ENCODE measurements around the gene FOXE3. TPM values are rescaled to one million over a fixed set of nuclear protein-coding genes. Genes with fewer than 3 reads are reported as not detected.

Gene FOXE3
- total and polyA plus RNA-seq, 9 of the 15 experiments (the other 6 are each of a cell fraction or from before 2014, with no cell fraction given) = not detected

DNA sequence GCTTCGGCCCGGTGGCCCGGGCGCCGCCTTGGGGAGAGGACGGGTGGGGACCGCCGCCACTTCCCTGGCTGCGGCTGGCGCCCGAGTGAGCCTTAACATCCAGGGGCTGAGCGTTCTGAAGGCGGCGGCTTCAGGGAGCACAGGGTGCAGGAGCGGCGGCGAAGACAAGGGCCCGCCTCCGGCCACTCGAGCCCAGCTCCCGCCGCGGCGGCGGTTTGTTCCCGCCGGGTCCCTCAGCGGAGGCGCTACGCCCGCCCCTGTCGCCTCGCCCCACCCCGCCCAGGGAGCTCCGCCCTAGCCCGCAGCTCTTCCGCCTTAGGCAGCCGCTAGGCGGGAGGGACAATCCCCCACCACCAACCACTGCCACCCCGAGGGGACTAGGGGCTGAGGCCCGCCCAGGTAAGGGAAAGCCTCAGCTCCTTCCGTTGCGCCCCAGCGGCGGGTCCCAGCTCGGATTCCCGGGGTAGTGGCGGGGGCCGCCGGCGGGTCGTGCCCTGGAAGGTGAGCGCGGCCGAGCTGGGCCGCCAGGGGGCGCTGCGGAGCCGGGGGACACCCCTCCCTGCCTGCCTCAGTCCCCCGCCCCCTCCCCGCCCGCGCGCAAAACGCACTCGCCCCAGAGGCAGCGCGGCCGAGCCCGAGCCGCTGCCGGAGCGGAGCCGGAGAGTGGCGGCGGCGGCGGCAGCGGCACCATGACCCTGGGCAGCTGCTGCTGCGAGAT, 21.5 kb downstream of the FOXE3 start, which contains the start of gene FOXD2 (continued):
- TF ChIP-seq, protein P1, sequence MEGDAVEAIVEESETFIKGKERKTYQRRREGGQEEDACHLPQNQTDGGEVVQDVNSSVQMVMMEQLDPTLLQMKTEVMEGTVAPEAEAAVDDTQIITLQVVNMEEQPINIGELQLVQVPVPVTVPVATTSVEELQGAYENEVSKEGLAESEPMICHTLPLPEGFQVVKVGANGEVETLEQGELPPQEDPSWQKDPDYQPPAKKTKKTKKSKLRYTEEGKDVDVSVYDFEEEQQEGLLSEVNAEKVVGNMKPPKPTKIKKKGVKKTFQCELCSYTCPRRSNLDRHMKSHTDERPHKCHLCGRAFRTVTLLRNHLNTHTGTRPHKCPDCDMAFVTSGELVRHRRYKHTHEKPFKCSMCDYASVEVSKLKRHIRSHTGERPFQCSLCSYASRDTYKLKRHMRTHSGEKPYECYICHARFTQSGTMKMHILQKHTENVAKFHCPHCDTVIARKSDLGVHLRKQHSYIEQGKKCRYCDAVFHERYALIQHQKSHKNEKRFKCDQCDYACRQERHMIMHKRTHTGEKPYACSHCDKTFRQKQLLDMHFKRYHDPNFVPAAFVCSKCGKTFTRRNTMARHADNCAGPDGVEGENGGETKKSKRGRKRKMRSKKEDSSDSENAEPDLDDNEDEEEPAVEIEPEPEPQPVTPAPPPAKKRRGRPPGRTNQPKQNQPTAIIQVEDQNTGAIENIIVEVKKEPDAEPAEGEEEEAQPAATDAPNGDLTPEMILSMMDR (IDR thresholded peaks at IDR 0.05 in 2 of 3, conservative IDR thresholded peaks at IDR 0.05 in 1 of 3; ENCODE audit: insufficient read depth in 2 of 3, low read depth in 1 of 3, low read length in 3 of 3) = peak; percentile 91 to 94 (median 92)
- TF ChIP-seq, protein P2, sequence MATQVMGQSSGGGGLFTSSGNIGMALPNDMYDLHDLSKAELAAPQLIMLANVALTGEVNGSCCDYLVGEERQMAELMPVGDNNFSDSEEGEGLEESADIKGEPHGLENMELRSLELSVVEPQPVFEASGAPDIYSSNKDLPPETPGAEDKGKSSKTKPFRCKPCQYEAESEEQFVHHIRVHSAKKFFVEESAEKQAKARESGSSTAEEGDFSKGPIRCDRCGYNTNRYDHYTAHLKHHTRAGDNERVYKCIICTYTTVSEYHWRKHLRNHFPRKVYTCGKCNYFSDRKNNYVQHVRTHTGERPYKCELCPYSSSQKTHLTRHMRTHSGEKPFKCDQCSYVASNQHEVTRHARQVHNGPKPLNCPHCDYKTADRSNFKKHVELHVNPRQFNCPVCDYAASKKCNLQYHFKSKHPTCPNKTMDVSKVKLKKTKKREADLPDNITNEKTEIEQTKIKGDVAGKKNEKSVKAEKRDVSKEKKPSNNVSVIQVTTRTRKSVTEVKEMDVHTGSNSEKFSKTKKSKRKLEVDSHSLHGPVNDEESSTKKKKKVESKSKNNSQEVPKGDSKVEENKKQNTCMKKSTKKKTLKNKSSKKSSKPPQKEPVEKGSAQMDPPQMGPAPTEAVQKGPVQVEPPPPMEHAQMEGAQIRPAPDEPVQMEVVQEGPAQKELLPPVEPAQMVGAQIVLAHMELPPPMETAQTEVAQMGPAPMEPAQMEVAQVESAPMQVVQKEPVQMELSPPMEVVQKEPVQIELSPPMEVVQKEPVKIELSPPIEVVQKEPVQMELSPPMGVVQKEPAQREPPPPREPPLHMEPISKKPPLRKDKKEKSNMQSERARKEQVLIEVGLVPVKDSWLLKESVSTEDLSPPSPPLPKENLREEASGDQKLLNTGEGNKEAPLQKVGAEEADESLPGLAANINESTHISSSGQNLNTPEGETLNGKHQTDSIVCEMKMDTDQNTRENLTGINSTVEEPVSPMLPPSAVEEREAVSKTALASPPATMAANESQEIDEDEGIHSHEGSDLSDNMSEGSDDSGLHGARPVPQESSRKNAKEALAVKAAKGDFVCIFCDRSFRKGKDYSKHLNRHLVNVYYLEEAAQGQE (IDR thresholded peaks at IDR 0.05; ENCODE audit: borderline replicate concordance) = peak; percentile 38; the same call in 1 of the 2 replicates
- TF ChIP-seq, protein P2 (CRISPR knock-in tag; IDR thresholded peaks at IDR 0.05; ENCODE audit: low read depth) = no peak
- TF ChIP-seq BMI1 (IDR thresholded peaks at IDR 0.05; ENCODE audit: low read length) = no peak
- TF ChIP-seq CXXC5 (CRISPR knock-in tag; IDR thresholded peaks at IDR 0.05) = peak; percentile 82
- TF ChIP-seq SRF (CRISPR knock-in tag; IDR thresholded peaks at IDR 0.05) = peak in 1 of 2 experiments; percentile 70; a peak in 2 of 4 replicates
- TF ChIP-seq, protein P3, sequence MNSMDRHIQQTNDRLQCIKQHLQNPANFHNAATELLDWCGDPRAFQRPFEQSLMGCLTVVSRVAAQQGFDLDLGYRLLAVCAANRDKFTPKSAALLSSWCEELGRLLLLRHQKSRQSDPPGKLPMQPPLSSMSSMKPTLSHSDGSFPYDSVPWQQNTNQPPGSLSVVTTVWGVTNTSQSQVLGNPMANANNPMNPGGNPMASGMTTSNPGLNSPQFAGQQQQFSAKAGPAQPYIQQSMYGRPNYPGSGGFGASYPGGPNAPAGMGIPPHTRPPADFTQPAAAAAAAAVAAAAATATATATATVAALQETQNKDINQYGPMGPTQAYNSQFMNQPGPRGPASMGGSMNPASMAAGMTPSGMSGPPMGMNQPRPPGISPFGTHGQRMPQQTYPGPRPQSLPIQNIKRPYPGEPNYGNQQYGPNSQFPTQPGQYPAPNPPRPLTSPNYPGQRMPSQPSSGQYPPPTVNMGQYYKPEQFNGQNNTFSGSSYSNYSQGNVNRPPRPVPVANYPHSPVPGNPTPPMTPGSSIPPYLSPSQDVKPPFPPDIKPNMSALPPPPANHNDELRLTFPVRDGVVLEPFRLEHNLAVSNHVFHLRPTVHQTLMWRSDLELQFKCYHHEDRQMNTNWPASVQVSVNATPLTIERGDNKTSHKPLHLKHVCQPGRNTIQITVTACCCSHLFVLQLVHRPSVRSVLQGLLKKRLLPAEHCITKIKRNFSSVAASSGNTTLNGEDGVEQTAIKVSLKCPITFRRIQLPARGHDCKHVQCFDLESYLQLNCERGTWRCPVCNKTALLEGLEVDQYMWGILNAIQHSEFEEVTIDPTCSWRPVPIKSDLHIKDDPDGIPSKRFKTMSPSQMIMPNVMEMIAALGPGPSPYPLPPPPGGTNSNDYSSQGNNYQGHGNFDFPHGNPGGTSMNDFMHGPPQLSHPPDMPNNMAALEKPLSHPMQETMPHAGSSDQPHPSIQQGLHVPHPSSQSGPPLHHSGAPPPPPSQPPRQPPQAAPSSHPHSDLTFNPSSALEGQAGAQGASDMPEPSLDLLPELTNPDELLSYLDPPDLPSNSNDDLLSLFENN (IDR thresholded peaks at IDR 0.05; ENCODE audit: low read depth in 2 of 2, low read length in 2 of 2) = 0 out of 4 replicates have a peak, but pooled peaks of 1 of the 2 experiments have one; percentile 10
- no peak for TF ChIP-seq ZNF239 (CRISPR knock-in tag; IDR thresholded peaks at IDR 0.05)
- TF ChIP-seq, protein P4, sequence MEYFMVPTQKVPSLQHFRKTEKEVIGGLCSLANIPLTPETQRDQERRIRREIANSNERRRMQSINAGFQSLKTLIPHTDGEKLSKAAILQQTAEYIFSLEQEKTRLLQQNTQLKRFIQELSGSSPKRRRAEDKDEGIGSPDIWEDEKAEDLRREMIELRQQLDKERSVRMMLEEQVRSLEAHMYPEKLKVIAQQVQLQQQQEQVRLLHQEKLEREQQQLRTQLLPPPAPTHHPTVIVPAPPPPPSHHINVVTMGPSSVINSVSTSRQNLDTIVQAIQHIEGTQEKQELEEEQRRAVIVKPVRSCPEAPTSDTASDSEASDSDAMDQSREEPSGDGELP (CRISPR knock-in tag; IDR thresholded peaks at IDR 0.05; ENCODE audit: borderline replicate concordance) = peak; percentile 69
- TF ChIP-seq, protein P5, sequence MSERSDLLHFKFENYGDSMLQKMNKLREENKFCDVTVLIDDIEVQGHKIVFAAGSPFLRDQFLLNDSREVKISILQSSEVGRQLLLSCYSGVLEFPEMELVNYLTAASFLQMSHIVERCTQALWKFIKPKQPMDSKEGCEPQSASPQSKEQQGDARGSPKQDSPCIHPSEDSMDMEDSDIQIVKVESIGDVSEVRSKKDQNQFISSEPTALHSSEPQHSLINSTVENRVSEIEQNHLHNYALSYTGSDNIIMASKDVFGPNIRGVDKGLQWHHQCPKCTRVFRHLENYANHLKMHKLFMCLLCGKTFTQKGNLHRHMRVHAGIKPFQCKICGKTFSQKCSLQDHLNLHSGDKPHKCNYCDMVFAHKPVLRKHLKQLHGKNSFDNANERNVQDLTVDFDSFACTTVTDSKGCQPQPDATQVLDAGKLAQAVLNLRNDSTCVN (CRISPR knock-in tag; IDR thresholded peaks at IDR 0.05) = no peak

Data from K562 (cell line).